NCI-H1048 (cell line): ENCODE measurements around the gene LRRC37A.
A peak's percentile ranks its signal among the peaks of the same experiment; 100 is the strongest.
"Not testable (repeated sequence)": the region's sequence is repeated elsewhere in the genome, so short reads cannot be mapped to it uniquely, and the experiment has no call there.

ENCODE experiments used
- DNase-seq: peaks from one replicate; lab custom pipeline; 2025; lab: John Stamatoyannopoulos, UW

The LRRC37A gene

DNA sequence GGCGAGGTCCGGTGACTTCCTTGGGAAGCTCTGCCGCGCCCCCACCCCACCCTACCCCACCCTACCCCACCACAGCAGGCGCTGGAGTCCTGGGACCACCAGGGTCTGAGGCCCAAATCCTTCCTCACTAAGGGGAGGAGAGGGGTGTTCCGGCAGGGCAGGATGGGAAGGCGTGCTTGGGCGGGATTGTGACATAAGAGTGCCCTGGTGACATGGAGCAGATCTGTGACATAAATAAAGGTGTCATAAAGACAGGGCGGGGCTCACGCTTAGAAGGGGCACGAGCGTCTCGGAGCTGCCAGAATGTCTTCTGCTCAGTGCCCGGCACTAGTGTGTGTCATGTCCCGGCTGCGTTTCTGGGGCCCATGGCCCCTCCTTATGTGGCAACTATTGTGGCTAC lies at the start of gene LRRC37A:
TSS of gene LRRC37A (plus strand) at position 301 of the 400 bp plus-strand sequence. CDS start at position 304, 3 bp downstream.
- DNase-seq, result not testable (repeated sequence)

DNA sequence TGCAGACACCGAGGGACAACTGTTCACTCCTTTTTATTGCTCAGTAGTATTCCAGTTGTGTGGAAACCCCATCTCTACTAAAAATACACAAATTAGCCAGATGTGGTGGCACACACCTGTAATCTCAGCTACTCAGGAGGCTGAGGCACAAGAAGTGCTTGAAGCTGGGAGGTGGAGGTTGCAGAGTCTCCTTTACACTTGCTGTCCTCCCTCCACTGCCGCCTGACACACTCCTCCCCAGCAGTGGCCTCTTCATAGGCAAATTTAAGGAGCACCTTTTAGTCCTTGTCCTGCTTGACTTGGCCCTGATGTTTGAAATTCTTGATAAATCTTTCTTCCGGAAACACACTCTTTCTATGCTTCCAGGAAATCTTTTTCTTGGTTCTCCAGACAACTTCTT lies 45.8 kb upstream of the LRRC37A start:
- not testable (repeated sequence) for DNase-seq

DNA sequence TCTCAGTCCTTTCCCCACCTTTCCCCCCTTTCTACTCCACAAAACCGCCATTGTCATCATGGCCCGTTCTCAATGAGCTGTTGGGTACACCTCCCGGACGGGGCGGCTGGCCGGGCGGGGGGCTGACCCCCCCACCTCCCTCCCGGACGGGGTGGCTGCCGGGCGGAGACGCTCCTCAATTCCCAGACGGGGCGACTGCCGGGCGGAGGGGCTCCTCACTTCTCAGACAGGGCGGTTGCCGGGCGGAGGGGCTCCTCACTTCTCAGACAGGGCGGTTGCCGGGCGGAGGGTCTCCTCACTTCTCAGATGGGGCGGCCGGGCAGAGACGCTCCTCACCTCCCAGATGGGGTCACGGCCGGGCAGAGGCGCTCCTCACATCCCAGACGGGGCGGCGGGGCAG lies 42.1 kb upstream of the LRRC37A start:
- DNase-seq, result not testable (repeated sequence)

DNA sequence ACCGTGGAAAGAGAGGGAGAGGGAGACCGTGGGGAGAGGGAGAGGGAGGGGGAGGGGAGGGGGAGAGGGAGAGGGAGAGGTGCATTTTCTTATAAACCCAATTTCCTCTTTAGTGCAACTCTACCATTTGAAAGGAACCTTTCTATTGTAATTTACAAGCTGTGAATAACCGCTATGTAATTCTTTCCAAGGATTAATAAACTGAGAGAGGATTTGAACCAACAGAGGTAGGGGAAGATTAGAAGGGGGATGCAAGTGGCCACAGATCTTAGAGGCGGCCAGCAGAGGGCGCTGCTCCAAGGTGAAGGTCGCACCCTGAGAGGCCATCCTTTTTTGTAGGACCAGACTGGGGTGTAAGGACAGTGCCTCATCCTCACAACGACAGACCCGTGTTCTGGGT lies 41.2 kb upstream of the LRRC37A start:
- DNase-seq, result peak; percentile 19

DNA sequence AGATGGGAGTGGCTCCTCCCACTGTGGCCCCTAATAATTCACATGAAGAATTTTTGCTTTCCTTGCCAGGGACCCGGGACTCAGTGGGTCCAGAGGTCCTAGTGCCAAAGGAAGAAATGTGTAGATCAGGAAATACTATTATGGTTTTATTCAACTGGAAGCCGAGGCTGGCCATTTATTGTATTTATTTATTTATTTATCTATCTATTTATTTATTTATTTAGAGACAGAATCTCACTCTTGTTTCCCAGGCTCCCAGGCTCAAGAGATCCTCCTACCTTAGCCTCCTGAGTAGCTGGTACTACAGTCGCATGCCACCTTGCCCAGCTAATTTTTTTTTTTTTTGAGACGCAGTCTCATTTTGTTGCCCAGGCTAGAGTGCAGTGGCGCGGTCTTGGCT lies 40.7 kb upstream of the LRRC37A start:
- not testable (repeated sequence) for DNase-seq

DNA sequence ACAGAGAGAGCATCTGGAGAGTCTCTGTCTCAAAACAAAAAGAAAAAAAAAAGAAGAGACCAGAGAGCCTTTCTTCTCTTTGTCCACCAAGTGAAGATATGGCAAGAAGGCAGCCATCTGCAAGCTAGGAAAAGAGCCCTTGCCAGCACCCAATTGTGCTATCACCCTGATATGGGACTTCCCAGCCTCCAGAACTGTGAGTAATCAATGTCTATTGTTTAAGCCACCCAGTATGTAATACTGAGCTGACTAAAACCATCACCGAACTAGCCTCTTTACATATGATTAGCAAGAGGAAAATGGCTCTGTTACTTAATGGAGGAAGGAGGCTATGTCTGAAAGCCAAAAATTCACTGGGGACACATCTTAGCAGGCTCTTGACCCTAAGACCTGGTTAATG lies 38.6 kb upstream of the LRRC37A start:
- DNase-seq, result not testable (repeated sequence)

DNA sequence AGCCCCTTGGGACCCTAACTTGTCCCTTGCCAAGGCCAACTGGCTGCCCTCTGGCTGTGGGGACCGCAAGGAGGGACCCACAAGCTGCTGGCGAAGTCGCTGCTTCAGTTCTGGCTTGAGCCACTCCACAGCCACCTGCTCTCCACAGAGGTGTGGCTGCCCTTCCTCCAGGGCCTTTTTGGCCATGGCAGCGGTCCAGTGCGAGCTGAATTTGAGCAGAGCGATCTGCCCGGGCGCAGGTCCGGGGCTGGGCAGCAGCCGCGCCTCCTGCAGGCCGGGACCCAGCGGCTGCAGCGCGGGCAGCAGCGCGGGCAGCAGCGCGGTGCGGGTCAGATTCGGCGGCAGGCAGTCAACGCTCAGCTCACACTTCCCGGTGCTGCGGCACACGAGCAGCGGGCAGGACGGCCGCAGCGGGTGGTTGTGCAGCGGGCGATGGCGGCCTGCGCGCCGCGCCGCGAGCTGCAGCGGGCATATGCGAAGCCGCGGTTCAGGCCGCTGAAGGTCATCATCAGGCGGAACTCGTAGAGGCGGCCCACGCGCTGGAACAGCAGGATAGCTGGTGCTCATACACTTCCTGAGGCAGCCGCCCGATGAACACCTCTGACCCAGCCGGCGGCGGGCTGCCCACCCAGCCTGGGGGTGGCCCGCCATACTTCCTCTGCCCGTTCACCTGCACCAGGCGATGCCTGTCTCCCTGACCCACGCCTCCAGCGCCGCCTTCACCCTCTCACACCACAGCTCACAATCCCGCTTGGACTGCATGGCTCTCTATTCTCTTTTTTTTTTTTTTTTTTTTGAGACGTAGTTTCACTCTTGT lies 34.9 kb upstream of the LRRC37A start:
- DNase-seq, result not testable (repeated sequence)

DNA sequence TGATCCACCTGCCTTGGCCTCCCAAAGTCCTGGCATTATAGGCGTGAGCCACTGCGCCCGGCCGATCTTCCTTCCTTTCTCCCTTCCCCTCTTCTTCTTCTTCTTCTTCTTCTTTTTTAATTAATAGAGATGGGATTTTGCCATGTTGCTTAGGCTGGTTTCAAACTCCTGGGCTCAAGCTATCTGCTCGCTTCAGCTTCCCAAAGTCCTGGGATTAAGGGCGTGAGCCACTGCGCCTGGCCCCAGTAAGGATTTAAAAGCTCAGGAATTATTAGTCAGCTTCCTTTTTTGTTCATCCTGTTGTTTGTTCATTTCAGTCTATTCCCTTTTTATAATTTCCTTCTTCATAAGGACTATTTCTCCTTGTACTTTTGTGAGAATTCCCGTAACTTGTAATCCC lies 32.7 kb upstream of the LRRC37A start:
- no peak for DNase-seq

DNA sequence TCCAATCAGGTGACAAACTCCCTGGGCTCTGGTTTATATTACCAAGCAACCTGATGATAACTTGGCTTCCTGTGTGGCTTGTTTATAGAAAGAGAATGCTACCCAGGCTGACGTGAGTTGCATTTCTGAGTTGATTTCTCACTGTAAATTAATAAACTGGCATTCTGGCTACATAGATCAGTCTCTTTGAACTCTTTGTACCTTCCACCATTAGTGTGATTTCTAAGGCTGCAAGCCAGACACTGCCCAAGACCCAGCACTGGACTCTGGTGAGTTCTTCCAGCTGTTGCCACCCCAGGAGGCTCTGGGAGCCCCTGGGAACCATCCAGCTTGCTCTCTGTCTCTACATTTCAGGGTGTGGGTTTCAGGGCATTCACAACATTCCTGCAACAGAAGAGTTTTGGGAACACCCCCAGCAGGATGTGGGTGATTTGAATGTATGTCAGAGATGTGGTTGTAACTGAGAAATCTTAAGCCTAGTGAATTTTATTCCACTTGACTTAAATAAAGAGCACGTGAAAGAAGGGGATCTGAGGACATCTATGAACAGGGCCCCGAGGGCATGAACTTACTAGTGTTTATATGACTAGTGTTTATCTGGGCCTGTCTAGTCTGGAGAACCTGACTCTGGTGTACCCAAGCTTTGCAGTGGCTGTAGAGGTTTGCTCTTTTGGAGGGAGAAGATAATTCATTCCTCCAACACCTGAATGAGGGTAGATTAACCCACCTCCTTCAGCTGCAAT lies 30.3 kb upstream of the LRRC37A start:
- DNase-seq, result no peak

DNA sequence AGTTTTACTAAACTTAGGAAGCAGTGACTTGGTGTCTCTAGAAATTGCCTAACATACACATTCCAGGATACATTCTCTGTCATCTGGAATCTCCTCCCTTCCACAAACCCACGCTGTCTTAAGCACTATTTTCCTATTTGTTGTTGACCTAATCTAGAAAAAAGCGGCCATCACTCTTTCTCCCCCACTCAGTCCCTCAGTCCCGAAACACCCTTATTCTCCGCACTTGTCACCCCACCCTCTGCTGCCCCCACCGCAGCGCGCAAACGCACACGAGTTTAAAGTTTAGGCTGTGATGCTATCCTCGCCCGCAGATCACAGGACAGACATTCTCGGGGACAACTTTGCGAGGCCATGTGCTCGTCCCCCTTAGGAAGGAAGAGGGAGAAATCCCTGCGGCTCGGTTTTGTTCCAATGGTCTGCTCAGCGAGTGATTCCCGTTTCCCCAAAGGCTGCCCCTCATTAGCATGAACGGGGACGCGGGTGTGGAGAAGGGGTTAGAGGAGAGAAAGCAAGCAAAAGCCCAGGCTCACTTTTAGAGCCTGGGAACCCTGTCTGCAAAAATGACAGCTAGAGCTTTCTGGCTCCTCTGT lies 28.8 kb upstream of the LRRC37A start:
- DNase-seq, result not testable (repeated sequence)

DNA sequence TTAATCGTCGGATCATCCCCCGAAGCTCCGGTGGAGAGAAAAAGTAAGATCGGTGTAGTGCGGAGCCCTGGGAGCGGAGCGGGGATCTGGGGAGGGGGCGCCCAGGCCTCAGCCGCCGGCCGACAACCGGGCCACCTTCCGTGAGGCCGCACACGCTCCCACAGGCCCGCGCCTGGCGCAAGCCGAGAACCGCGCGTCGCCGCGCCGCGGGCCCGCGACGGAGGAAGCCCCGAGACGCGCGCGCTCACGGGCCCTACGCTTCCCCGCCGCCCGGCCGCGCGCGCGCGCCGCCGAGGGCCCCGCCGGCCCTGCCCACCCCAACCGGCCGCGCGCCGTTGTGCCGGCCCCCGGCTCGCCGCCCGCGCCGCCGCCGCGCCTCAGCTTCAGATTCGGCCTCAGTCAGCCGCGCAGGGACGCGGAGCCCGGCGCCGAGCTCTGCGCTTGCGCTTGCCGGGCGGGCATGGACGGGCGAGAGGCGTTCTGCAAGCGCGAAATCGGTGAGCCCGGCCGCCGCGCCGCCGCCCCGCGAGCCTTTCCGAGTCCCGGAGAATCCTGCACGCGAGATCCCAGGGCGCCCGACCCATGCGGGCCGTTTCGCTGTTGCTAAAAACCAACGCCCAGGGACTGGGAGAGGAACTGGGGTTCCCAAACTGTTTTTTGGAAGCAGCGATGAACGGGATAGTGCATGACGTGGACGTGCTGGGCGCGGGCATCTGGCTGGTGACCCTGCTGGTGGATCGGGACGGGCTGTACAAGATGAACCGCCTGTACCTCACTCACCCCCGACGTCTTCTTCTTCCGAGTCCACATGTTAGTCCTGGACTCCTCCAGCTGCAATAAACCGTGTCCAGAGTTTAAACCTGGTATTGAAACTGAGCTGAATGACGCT lies 28.0 kb upstream of the LRRC37A start:
- DNase-seq, result peak; percentile 88

DNA sequence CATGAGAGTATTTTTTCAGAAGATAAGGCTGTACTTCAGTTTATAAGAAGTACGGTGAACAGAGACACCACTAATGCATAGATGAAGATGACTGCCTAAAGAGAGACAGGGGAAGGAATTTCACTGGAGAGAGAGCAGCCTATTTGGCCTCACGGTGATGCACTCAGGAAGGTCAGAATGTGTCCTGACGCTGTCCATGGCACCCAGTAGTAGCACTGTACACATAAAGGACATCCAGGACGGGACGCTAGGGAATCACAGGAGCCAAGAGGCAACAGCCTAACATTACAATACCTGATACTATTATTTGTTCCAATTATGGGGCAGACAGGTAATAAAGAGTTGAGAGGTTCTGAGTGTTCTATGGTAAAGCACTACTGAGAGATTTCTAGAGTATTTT lies 24.9 kb upstream of the LRRC37A start:
- DNase-seq, result no peak

DNA sequence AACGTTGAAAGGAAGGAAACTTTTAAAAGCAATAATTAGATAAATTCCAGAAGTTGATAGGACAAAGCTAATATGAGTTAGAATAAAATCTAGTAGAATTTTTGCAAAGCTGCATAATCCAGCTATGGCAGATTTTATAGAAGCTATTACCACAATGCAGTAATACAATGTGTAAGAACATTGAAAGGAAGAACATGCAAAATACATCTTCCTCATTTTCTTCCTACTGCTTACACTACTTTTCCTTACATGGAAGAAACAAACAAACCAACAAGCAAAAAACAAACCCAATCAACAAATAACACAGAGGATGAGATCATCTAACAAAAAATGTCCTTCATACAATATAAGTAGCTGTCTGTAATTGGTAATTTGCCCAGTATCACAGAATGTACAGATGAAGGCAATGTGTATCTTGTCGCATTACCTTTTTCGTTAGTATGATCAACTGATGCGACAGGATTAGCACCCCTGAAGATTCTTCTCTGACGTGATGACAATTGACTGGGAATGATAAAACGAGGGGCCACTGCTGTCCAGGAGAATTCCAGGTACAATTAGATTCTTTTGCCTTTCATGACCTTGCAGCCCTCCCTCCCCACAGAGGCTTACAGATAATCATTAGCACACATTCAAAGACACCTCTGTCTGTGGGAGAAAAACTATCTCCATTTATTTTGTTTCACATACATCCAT lies 21.2 kb upstream of the LRRC37A start:
- no peak for DNase-seq

DNA sequence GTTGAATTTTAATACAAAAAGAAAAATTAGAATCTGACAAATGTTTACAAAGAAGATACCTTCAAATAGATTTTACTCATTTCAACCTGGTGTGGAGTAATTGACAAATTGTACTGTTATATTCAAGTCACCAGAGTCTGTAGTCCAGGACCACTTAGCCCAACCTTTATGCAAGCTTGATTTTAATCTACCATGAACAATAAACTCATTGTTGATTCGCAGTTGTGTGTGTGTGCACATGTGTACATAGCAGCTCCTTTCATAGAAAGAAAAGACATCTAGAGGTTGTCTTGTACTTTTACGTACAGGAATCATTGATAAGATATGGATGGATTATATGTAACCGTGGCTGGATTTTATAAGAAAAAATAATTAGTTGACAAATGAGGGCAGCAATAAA lies 20.7 kb upstream of the LRRC37A start:
- no peak for DNase-seq

DNA sequence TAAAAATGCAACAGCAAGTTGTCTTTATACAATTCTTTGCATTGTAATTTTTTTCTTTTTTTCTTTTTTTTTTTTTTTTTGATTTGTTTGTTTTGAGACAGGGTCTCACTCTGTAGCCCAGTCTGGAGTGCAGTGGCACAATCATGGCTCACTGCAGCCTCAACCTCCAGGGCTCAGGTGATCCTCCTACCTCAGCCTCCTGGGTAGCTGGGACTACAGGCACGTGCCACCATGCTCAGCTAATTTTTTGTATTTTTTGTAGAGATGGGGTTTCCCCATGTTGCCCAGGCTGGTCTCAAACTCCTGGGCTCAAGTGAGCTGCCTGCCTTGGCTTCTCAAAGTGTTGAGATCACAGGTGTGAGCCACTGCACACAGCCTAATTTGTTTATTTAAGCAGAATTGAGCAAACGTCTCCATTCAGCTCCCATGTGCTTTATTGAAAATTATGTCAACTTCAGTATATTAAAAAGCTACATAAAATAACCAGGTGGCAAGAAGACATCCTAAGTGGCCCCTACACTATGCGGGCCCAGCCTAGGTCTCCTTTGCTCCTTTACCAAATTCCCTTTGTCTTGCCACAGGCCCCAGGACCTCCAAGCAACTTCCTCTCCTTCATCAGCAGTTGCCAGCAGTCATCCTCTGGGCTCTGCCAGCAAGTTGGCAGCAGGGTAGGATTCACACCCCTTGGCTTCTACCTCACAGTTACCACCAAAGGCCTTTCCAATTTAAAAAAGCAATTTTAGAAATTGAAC lies 18.0 kb upstream of the LRRC37A start:
- not testable (repeated sequence) for DNase-seq

DNA sequence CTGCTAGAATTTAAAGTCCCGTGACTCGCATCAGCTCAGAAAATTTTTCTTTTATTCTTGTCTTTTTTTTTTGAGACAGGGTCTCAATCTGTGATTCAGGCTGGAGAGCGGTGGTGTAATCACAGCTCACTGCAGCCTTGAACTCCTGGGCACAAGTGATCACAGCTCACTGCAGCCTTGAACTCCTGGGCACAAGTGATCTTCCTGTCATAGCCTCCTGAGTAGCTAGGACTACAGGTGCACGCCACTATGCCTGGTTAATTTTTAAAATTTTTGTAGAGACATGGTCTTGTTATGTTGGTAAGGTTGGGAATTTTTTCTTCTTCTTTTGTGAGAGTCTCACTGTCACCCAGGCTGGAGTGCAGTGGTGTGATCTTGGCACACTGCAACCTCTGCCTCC lies 13.6 kb upstream of the LRRC37A start:
- DNase-seq, result not testable (repeated sequence)

DNA sequence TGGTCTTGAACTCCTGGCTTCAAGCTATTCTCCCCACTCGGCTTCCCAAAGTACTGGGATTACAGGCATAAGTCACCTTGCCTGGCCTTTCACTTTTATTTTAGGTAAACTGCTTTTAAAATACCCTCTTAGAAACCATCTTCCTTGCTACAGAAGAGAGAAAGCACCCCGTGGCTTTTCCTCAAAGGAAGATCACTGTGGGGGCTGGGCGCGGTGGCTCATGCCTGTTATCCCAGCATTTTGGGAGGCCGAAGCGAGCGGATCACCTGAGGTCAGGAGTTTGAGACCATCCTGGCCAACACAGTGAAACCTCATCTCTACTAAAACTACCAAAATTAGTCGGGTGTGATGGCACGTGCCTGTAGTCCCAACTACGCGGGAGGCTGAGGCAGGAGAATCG lies 12.3 kb upstream of the LRRC37A start:
- not testable (repeated sequence) for DNase-seq

DNA sequence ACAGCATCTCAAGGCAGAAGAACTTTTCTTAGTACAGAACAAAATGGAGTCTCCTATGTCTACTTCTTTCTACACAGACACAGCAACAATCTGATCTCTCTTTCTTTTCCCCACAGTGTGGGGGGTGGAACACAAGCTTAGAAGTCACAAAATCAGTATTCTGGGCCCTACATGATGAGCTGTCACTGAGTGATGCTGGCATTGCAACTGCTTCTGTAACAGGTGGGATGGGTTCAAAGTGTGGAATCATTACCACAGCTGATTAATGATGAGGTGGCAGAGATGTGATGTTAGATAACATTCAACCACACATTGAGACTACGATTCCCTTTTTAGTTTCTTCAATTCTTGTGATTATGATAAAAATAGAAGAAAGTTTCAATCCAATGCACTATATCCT lies 10.5 kb upstream of the LRRC37A start:
- not testable (repeated sequence) for DNase-seq

DNA sequence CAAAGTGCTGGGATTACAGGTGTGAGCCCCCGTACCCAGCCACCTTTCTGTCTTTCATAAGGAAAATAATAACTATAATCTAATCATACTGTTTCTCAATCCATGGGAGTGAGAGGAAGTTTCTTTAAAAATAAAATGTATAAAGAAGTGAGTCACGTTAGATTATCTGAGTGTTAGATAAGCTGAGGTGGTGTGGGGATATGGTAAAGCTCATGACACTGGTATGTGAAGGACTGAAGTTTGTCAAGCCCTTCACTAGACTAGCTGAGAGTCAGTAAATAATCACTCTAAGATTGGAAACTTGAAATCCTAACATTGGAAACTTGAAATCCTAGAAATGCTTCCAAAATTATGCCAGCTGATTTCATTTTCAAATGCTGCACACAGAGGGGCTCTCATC lies 9.4 kb upstream of the LRRC37A start:
- not testable (repeated sequence) for DNase-seq

DNA sequence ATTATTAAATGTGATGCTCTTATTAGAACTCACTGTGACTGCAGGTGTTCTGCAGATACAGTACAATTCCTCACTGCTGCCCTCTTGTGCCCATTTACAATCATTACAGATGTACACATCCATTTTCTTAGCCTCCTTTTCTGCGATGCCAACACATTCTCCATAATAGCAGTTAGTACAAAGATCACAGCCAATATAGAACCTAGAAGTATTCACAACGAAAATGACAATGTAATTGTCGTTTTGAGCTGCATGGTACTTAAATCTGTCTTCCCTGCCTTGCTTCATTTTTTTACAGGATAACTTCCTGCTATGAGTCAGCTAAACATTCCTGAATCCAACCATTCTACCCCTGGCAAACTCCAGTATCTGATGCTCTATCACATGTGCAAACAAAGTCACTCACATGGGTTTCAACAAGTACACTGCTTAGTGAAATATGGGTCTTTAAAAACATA lies 8.1 kb upstream of the LRRC37A start:
- peak; percentile 54 for DNase-seq
